Activated CD8-positive, alpha-beta T cell treated with anti-CD3 and anti-CD28 coated beads for 36 hours (primary cell): ENCODE measurements around the gene GPR84. TPM values are rescaled to one million over a fixed set of nuclear protein-coding genes. Genes with fewer than 3 reads are reported as not detected.

Experiments used
- ATAC-seq: fragments of 200-7000 bp; cut with Tn5 transposase; one replicate; pipeline ENCODE4 v1.10.0; 2021; ENCODE audit warnings: mild to moderate bottlenecking, moderate library complexity
- CTCF ChIA-PET: fragments of 350-600 bp; sonication (Branson Sonifier 250); formaldehyde crosslinking; loops from one replicate; lab custom pipeline; 2021; ENCODE audit warnings: antibody characterized with exemption; lab: Charles Lee
- POLR2A ChIA-PET: fragments of 350-600 bp; sonication (Branson Sonifier 250); formaldehyde crosslinking; loops from one replicate; lab custom pipeline; 2021; ENCODE audit warnings: antibody characterized with exemption; lab: Charles Lee
- DNase-seq: peaks from one replicate; pipeline ENCODE4 v3.0.0-alpha.2; 2020
- H3K27ac Mint-ChIP-seq: one replicate; pipeline ENCODE4 v1.8.0; 2021; ENCODE audit warnings: mild to moderate bottlenecking, mixed read lengths
- H3K27me3 Mint-ChIP-seq: one replicate; pipeline ENCODE4 v1.8.0; 2021; ENCODE audit warnings: mixed read lengths
- H3K36me3 Mint-ChIP-seq: one replicate; pipeline ENCODE4 v1.8.0; 2021; ENCODE audit warnings: low read depth, mixed read lengths
- H3K4me1 Mint-ChIP-seq: one replicate; pipeline ENCODE4 v1.8.0; 2021; ENCODE audit warnings: low read depth, mixed read lengths
- H3K4me3 Mint-ChIP-seq: one replicate; pipeline ENCODE4 v1.8.0; 2021; ENCODE audit warnings: mild to moderate bottlenecking, moderate library complexity, mixed read lengths
- H3K9me3 Mint-ChIP-seq: one replicate; pipeline ENCODE4 v1.8.0; 2021; ENCODE audit warnings: mixed read lengths
- CTCF ChIP-seq: fragments of 200-600 bp; IDR thresholded peaks from one replicate; pipeline ENCODE4 v1.8.0; 2022; ENCODE audit warnings: antibody characterized with exemption, mild to moderate bottlenecking
- intact Hi-C: fragments of 100-400 bp; cut with micrococcal nuclease; formaldehyde crosslinking; loops from one replicate; pipeline ENCODE4 v1.10.0; 2022
- total RNA-seq, 2 experiments: library from RNA; stranded (reverse); gene quantifications; one replicate each; pipeline ENCODE4 v1.2.3, GENCODE V29; 2021

Gene GPR84
- total RNA-seq, 2 experiments from 2014 or later, result not detected

GRCh38 chr12:54411391-54412241 is 47.3 kb upstream of the GPR84 start:
- TF ChIP-seq CTCF, result no peak
- H3K4me3 Mint-ChIP-seq, result no peak overlapping the region
- DNase-seq (peak; percentile 59), ATAC-seq (peak; percentile 65)
- ChIA-PET POLR2A (interaction anchor here (0.8 to 2.5 kb wide), 5 partner anchors 9 to 23 kb away, joined by 3 to 10 read pairs (median 6); no protein-coding TSS in a partner anchor), CTCF (interaction anchor here (0.5 to 14.7 kb wide), 8 partner anchors 11 to 213 kb away, joined by 3 to 330 read pairs (median 4); no protein-coding TSS in a partner anchor)
- H3K4me1 Mint-ChIP-seq, result peaks cover 55% of the 10 kb centered on the region
- no peaks in the 10 kb centered on the region for H3K9me3 Mint-ChIP-seq
- intact Hi-C loops, result no loop called here
- peak overlapping the region; percentile 85 for H3K27ac Mint-ChIP-seq
- H3K36me3 Mint-ChIP-seq, result peaks cover 18% of the 10 kb centered on the region
- no peaks in the 10 kb centered on the region for H3K27me3 Mint-ChIP-seq

- Mint-ChIP-seq H3K9me3 (no peaks in the 10 kb centered on the region), H3K27ac (no peak overlapping the region), H3K36me3 (peaks cover 30% of the 10 kb centered on the region), H3K4me3 (no peak overlapping the region), H3K4me1 (peaks cover 39% of the 10 kb centered on the region), H3K27me3 (no peaks in the 10 kb centered on the region)
- POLR2A ChIA-PET, result interaction anchor here (1.0 to 1.1 kb wide), 3 partner anchors 9 to 28 kb away, joined by 3 to 4 read pairs (median 3); partner anchors contain the start of gene ITGA5
- TF ChIP-seq CTCF, result no peak
- DNase-seq (no peak), ATAC-seq (no peak)
- CTCF ChIA-PET, result interaction anchor here (0.7 to 14.7 kb wide), 3 partner anchors 8 to 30 kb away, joined by 4 to 330 read pairs (median 4); no protein-coding TSS in a partner anchor
- intact Hi-C loops, result no loop called here
Observed at GRCh38 chr12:54409267-54409666, 45.0 kb upstream of the GPR84 start.

GRCh38 chr12:54407183-54407905 is 43.1 kb upstream of the GPR84 start:
- ChIA-PET POLR2A (no interaction called here), CTCF (interaction anchor here (14.7 kb wide), 1 partner anchor 6 kb away, joined by 330 read pairs; no protein-coding TSS in a partner anchor)
- Mint-ChIP-seq H3K4me1 (peaks cover 21% of the 10 kb centered on the region), H3K27me3 (no peaks in the 10 kb centered on the region), H3K36me3 (peaks cover 33% of the 10 kb centered on the region), H3K27ac (peak overlapping the region; percentile 0), H3K4me3 (no peak overlapping the region), H3K9me3 (no peaks in the 10 kb centered on the region)
- intact Hi-C loops, result no loop called here
- TF ChIP-seq CTCF, result no peak
- no peak for DNase-seq
- no peak for ATAC-seq

- intact Hi-C loops, result no loop called here
- no peak for TF ChIP-seq CTCF
- H3K27me3 Mint-ChIP-seq, result no peaks in the 10 kb centered on the region
- H3K4me3 Mint-ChIP-seq, result no peak overlapping the region
- ATAC-seq, result no peak
- peaks cover 8% of the 10 kb centered on the region for H3K4me1 Mint-ChIP-seq
- H3K9me3 Mint-ChIP-seq, result no peaks in the 10 kb centered on the region
- H3K27ac Mint-ChIP-seq, result peak overlapping the region; percentile 28
- no peak for DNase-seq
- POLR2A ChIA-PET, result interaction anchor here (1.2 kb wide), 1 partner anchor 11 kb away, joined by 3 read pairs; no protein-coding TSS in a partner anchor
- CTCF ChIA-PET, result interaction anchor here (0.7 to 12.3 kb wide), 12 partner anchors 9 to 144 kb away, joined by 3 to 479 read pairs (median 10); partner anchors contain the start of genes ITGA5 and PDE1B
- H3K36me3 Mint-ChIP-seq, result peaks cover 35% of the 10 kb centered on the region
Observed at GRCh38 chr12:54405573-54405972, 41.3 kb upstream of the GPR84 start.
